SK-N-SH (cell line): ENCODE measurements around the gene SRGAP1. TPM values are rescaled to one million over a fixed set of nuclear protein-coding genes. Genes with fewer than 3 reads are reported as not detected.
"Not testable (repeated sequence)": the region's sequence is repeated elsewhere in the genome, so short reads cannot be mapped to it uniquely, and the experiment has no call there.

Experiments used
- CTCF ChIA-PET: fragments of 300-600, 350-600 bp; formaldehyde crosslinking; extraction: SDS; loops from one replicate; lab custom pipeline; 2021; lab: Yijun Ruan, JAX
- POLR2A ChIA-PET: fragments of 350-600 bp; sonication (Branson Sonifier 250); formaldehyde crosslinking; extraction: SDS; loops from one replicate; lab custom pipeline; 2020; ENCODE audit warnings: antibody characterized with exemption, inconsistent platforms; lab: Yijun Ruan, JAX
- DNase-seq: peaks from one replicate; pipeline ENCODE4 v3.0.0; 2012
- H2AFZ ChIP-seq: fragments of 200-600 bp; sonication (generic); 2 replicates; pipeline ENCODE4 v1.8.1; 2016; ENCODE audit warnings: antibody characterized with exemption, mild to moderate bottlenecking, low read depth
- H3F3A ChIP-seq: fragments of 200-600 bp; sonication (generic); replicated peaks from 2 replicates; pipeline ENCODE3; 2016; ENCODE audit warnings: antibody characterized with exemption, mild to moderate bottlenecking; ENCODE audit not compliant: insufficient read depth
- H3K27ac ChIP-seq, 2 experiments: fragments of 200-500 bp in 1 of 2; fragments of 200-600 bp in 1 of 2; sonication (Bioruptor generic) in 1 of 2; sonication (generic), shearing (Covaris generic) in 1 of 2; 2 replicates each; pipeline versions ENCODE4 v1.5.1 to v1.6.1; 2014 to 2016; ENCODE audit warnings: low read depth in 2 of 2, inconsistent platforms in 1 of 2, low read length in 1 of 2, mild to moderate bottlenecking in 1 of 2, mixed read lengths in 1 of 2
- H3K27me3 ChIP-seq: fragments of 200-600 bp; sonication (generic), shearing (Covaris generic); 2 replicates; pipeline ENCODE4 v1.6.1; 2016; ENCODE audit warnings: mixed run types; ENCODE audit not compliant: insufficient read depth
- H3K36me3 ChIP-seq, 2 experiments: fragments of 200-500 bp in 1 of 2; fragments of 200-600 bp in 1 of 2; sonication (Bioruptor generic) in 1 of 2; sonication (generic) in 1 of 2; replicated peaks in 1 of 2; 2 replicates each; pipeline versions ENCODE3 to v1.5.1; 2014 to 2016; ENCODE audit warnings: low read length in 1 of 2, mild to moderate bottlenecking in 1 of 2; ENCODE audit not compliant: insufficient read depth in 2 of 2, control insufficient read depth in 1 of 2
- H3K4me1 ChIP-seq, 2 experiments: fragments of 200-500 bp in 1 of 2; fragments of 200-600 bp in 1 of 2; sonication (Bioruptor generic) in 1 of 2; sonication (generic), shearing (Covaris generic) in 1 of 2; 2 replicates each; pipeline versions ENCODE4 v1.5.1 to v1.6.1; 2014 to 2016; ENCODE audit warnings: low read depth in 1 of 2, low read length in 1 of 2, mixed run types in 1 of 2; ENCODE audit not compliant: insufficient read depth in 2 of 2, control insufficient read depth in 1 of 2
- H3K4me2 ChIP-seq: fragments of 200-600 bp; sonication (generic), shearing (Covaris generic); 2 replicates; pipeline ENCODE4 v1.6.1; 2017; ENCODE audit warnings: mixed run types
- H3K4me3 ChIP-seq, 2 experiments: fragments of 200-500 bp in 1 of 2; fragments of 200-600 bp in 1 of 2; sonication (Bioruptor generic) in 1 of 2; sonication (generic), shearing (Covaris generic) in 1 of 2; 2 replicates each; pipeline versions ENCODE4 v1.5.1 to v1.8.1; 2014 to 2016; ENCODE audit warnings: low read depth in 2 of 2, inconsistent platforms in 1 of 2, low read length in 1 of 2, mild to moderate bottlenecking in 1 of 2, mixed read lengths in 1 of 2, moderate library complexity in 1 of 2
- H3K79me2 ChIP-seq: fragments of 200-600 bp; sonication (generic); 2 replicates; pipeline ENCODE4 v1.8.1; 2017; ENCODE audit warnings: mild to moderate bottlenecking; ENCODE audit not compliant: insufficient read depth
- H3K9ac ChIP-seq: fragments of 200-600 bp; sonication (generic); 2 replicates; pipeline ENCODE4 v1.6.1; 2017; ENCODE audit warnings: mixed run types
- H3K9me2 ChIP-seq: fragments of 200-600 bp; sonication (generic); 2 replicates; pipeline ENCODE4 v1.6.1; 2017; ENCODE audit warnings: mixed run types
- H3K9me3 ChIP-seq: fragments of 200-600 bp; sonication (generic); 2 replicates; pipeline ENCODE4 v1.6.1; 2017; ENCODE audit warnings: mixed run types, mild to moderate bottlenecking, moderate library complexity
- H4K20me1 ChIP-seq: fragments of 200-600 bp; sonication (generic); 2 replicates; pipeline ENCODE4 v1.6.1; 2017; ENCODE audit warnings: mild to moderate bottlenecking, mixed run types; ENCODE audit not compliant: insufficient read depth
- EZH2phosphoT487 ChIP-seq: fragments of 200-600 bp; sonication (generic); IDR thresholded peaks from 2 replicates; pipeline ENCODE4 v1.6.1; 2017; ENCODE audit warnings: low read depth, mixed run types, mild to moderate bottlenecking, antibody characterized with exemption, moderate library complexity, borderline replicate concordance
- FOXM1 ChIP-seq: IDR thresholded peaks from 2 replicates; pipeline ENCODE4 v1.4.0; 2012; ENCODE audit warnings: low read depth, mild to moderate bottlenecking
- GABPA ChIP-seq: IDR thresholded peaks from 2 replicates; pipeline ENCODE4 v1.4.0; 2012; ENCODE audit warnings: low read depth, mild to moderate bottlenecking
- JUND ChIP-seq: IDR thresholded peaks from 2 replicates; pipeline ENCODE4 v1.4.0; 2012
- MXI1 ChIP-seq: IDR thresholded peaks from 2 replicates; pipeline ENCODE4 v1.6.1; 2012; ENCODE audit warnings: mild to moderate bottlenecking, low read depth, low read length, improper control_type of control experiment
- NRF1 ChIP-seq: IDR thresholded peaks from 2 replicates; pipeline ENCODE4 v1.6.1; 2012; ENCODE audit warnings: low read depth, mild to moderate bottlenecking, low read length
- POLR2AphosphoS5 ChIP-seq: IDR thresholded peaks from 2 replicates; pipeline ENCODE4 v1.6.1; 2012; ENCODE audit warnings: low read depth, low read length
- RAD21 ChIP-seq: IDR thresholded peaks from 2 replicates; pipeline ENCODE4 v1.6.1; 2012; ENCODE audit warnings: mild to moderate bottlenecking, low read length
- RXRA ChIP-seq: IDR thresholded peaks from 2 replicates; pipeline ENCODE4 v1.4.0; 2012; ENCODE audit warnings: low read depth, mild to moderate bottlenecking, borderline replicate concordance
- SMC3 ChIP-seq: IDR thresholded peaks from 2 replicates; pipeline ENCODE4 v1.6.1; 2012; ENCODE audit warnings: low read depth, low read length, improper control_type of control experiment
- TCF12 ChIP-seq: IDR thresholded peaks from 2 replicates; pipeline ENCODE4 v1.4.0; 2012
- WGBS: methylation state at CpG from one replicate; pipeline ENCODE4 v1.1.6; 2017; ENCODE audit warnings: low lambda C conversion rate; 5-methylcytosine and 5-hydroxymethylcytosine counted together
- polyA plus RNA-seq, 3 experiments: library from polyadenylated mRNA; depleted of rRNA; stranded (reverse); fragments of >200 nt; gene quantifications; 2 replicates each; pipeline ENCODE4 v1.2.3, GENCODE V29; 2012
- TF ChIP-seq, protein P1 (sequence below): IDR thresholded peaks from 2 replicates; pipeline ENCODE4; 2012
- TF ChIP-seq, protein P2 (sequence below): fragments of 150-350 bp; IDR thresholded peaks from 2 replicates; pipeline ENCODE4 v1.6.1; 2017; ENCODE audit warnings: antibody characterized with exemption, low read length, low read depth, borderline replicate concordance
- TF ChIP-seq, protein P3 (sequence below): IDR thresholded peaks from 2 replicates; pipeline ENCODE4 v1.4.0; 2012; ENCODE audit warnings: low read depth

Gene SRGAP1
- polyA plus RNA-seq, 1 of the 3 experiments (the other 2 are of a cell fraction), result 2.6 TPM

DNA sequence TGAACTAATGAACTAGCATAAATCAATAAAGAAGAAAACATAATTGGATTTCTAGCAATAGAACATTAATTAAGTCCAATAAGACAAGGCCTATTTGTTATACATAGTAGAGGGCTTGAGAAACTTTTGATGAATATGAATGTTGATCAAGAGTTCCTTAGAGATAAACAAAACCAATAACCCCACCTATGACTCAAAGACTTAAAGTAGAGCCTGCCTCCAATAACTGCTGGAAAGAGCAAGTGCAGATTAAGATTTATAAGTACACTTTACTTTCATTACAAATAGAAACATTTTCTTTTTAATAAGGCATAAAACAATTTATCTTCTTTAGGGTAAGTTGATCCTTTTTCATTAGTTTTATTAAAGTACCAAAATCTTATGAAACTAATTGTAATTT is 185.7 kb downstream of the SRGAP1 start:
- Histone ChIP-seq H3F3A (peaks cover 8% of the 10 kb centered on the region), H3K36me3 (peaks cover 2 to 4% of the 10 kb centered on the region in 2 experiments), H3K9me2 (no peaks in the 10 kb centered on the region), H3K27ac (no peak overlapping the region), H3K9me3 (no peaks in the 10 kb centered on the region), H3K9ac (no peak overlapping the region), H4K20me1 (no peaks in the 10 kb centered on the region), H3K79me2 (no peaks in the 10 kb centered on the region), H2AFZ (no peak overlapping the region), H3K4me2 (no peak overlapping the region), H3K4me3 (no peak overlapping the region), H3K4me1 (peaks cover 2 to 11% of the 10 kb centered on the region in 2 experiments), H3K27me3 (no peaks in the 10 kb centered on the region)
- TF ChIP-seq TCF12 (no peak), POLR2AphosphoS5 (no peak), MXI1 (no peak), NRF1 (no peak), FOXM1 (no peak), SMC3 (no peak), RAD21 (no peak), JUND (no peak), EZH2phosphoT487 (no peak), GABPA (no peak), RXRA (no peak)
- TF ChIP-seq, protein P1, sequence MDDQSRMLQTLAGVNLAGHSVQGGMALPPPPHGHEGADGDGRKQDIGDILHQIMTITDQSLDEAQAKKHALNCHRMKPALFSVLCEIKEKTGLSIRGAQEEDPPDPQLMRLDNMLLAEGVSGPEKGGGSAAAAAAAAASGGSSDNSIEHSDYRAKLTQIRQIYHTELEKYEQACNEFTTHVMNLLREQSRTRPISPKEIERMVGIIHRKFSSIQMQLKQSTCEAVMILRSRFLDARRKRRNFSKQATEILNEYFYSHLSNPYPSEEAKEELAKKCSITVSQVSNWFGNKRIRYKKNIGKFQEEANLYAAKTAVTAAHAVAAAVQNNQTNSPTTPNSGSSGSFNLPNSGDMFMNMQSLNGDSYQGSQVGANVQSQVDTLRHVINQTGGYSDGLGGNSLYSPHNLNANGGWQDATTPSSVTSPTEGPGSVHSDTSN, result no peak
- TF ChIP-seq, protein P2, sequence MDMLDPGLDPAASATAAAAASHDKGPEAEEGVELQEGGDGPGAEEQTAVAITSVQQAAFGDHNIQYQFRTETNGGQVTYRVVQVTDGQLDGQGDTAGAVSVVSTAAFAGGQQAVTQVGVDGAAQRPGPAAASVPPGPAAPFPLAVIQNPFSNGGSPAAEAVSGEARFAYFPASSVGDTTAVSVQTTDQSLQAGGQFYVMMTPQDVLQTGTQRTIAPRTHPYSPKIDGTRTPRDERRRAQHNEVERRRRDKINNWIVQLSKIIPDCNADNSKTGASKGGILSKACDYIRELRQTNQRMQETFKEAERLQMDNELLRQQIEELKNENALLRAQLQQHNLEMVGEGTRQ, result no peak
- TF ChIP-seq, protein P3, sequence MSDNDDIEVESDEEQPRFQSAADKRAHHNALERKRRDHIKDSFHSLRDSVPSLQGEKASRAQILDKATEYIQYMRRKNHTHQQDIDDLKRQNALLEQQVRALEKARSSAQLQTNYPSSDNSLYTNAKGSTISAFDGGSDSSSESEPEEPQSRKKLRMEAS, result no peak
- DNase-seq, result no peak
- ChIA-PET CTCF (no interaction called here), POLR2A (no interaction called here)

DNA sequence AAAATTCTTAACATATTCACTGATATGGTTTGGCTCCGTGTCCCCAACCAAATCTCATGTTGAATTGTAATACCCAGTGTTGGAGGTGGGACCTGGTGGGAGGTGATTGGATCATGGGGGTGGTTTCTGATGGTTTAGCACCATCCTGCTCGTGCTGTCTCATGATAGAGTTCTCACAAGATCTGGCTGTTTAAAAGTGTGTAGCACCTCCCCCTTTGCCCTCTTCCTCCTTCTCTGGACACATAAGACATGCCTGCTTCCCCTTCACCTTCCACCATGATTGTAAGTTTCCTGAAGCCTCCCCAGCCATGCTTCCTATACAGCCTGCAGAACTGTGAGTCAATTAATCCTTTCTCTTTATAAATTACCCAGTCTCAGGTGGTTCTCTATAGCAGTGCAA is 189.6 kb downstream of the SRGAP1 start:
- H3F3A ChIP-seq, POLR2A ChIA-PET, H3K27ac ChIP-seq, H3K79me2 ChIP-seq, H3K4me3 ChIP-seq, H3K36me3 ChIP-seq, H3K9me2 ChIP-seq, H4K20me1 ChIP-seq, DNase-seq, H3K9me3 ChIP-seq, H3K27me3 ChIP-seq, H2AFZ ChIP-seq, H3K9ac ChIP-seq, H3K4me2 ChIP-seq, CTCF ChIA-PET: not testable (repeated sequence)
- 92% methylated on average over 2 of the region's 2 CpGs for WGBS
- H3K4me1 ChIP-seq, result peaks cover 4 to 15% of the 10 kb centered on the region in 2 experiments
